Mucosa of descending colon (tissue), 3 donors: ENCODE measurements around the gene PPFIBP2. TPM values are rescaled to one million over a fixed set of nuclear protein-coding genes. Genes with fewer than 3 reads are reported as not detected.
A peak's percentile ranks its signal among the peaks of the same experiment; 100 is the strongest.

Experiments used
- ATAC-seq: fragments of 200-7000 bp; cut with Tn5 transposase; one replicate; pipeline ENCODE4 v1.9.1; 2020; ENCODE audit warnings: mild to moderate bottlenecking, moderate library complexity
- DNase-seq, 3 donors: peaks; one replicate each; pipeline ENCODE4 v3.0.0-alpha.2; 2020
- H3K36me3 ChIP-seq: fragments of 200-600 bp; one replicate; pipeline ENCODE4 v1.8.0; 2021; ENCODE audit warnings: low read depth, mild to moderate bottlenecking
- H3K4me1 ChIP-seq: fragments of 200-600 bp; one replicate; pipeline ENCODE4 v1.8.0; 2021; ENCODE audit warnings: low read depth, mild to moderate bottlenecking
- H3K4me3 ChIP-seq: fragments of 200-600 bp; one replicate; pipeline ENCODE4 v1.8.0; 2021; ENCODE audit warnings: mild to moderate bottlenecking
- H3K9me3 ChIP-seq: fragments of 200-600 bp; one replicate; pipeline ENCODE4 v1.8.0; 2021; ENCODE audit warnings: mild to moderate bottlenecking
- intact Hi-C, 2 donors: fragments of 100-400 bp; cut with DNase I in 1 of 2; cut with micrococcal nuclease in 1 of 2; formaldehyde crosslinking; loops; one replicate each; pipeline versions ENCODE4 v1.11.0 to v1.11.1; 2022; cut with DNase I, micrococcal nuclease
- total RNA-seq, 3 donors: library from RNA; stranded (reverse); fragmentation: NEBNext Ultra II Directional in 2 of 3; extraction: Animal tissue kit (Norgen Biotek cat#: 25700) in 2 of 3; gene quantifications; one replicate each; pipeline versions ENCODE4 v1.2.1 to v1.2.4, GENCODE V29; 2021 to 2023
- TF ChIP-seq, protein P1 (sequence below): fragments of 200-600 bp; IDR thresholded peaks from one replicate; pipeline ENCODE4 v1.8.0; 2022; ENCODE audit warnings: antibody characterized with exemption, mild to moderate bottlenecking
- donor health status: DM: no; HTN: no; CAD: no; lungs with moderate emphysema.
- donor health status: DM: no; HTN: no; CAD: no.
- donor health status: DM: no; HTN: yes; CAD: no.

PPFIBP2 gene
- total RNA-seq, 3 donors from 2014 or later: 40.1 to 83.5 (median 69.2) TPM

DNA sequence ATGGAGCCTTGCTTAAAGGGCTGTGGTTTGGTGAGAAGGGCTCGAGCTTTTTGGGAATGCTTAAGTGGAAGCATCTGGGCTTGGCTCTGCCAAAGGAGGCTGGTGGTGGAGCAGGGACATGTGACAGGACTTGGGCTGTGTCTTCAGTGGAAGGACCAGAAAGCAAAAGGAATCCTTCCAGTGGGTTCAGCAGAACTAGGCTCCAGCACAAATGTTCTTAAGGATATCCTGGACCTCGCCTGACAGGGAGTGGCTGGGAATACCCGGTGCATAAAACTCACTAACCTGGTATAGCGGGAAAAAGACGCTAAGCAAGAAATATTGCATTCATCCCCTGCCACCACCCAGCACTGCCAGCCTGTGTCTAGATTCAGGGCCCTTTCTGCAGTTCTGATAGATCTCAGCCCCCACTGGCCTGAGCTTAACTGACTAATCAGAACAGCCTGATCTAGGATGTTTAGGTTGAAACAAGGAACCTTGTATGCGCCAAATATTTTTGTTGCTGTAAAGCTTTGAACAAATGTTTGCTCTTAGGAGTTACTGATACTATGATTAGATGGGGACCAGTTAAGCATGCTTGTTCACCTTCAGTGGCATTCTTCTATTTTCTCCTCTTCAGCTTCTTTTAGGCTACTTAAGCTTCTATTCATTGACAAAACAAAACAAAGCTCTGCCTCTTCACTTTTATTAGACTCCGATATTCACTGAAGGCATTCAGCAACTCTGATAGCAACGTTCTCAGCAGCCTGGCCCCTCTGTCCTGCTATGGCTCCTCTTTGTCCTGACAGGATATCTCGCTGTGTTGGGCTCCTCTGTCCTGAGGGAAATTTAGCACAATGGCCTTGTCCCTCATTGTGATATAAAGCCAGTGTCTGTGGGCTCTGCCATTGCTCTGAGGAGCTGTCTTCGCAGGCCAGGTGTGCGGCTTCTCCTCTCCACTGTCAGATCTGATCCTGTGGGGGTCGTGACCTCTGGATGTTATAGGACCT, 25.0 kb downstream of the PPFIBP2 start:
- intact Hi-C loops: no loop called here
- ATAC-seq (peak; percentile 35), DNase-seq (no peak)
- H3K4me3 ChIP-seq: no peak overlapping the region
- no peaks in the 10 kb centered on the region for H3K4me1 ChIP-seq
- no peaks in the 10 kb centered on the region for H3K36me3 ChIP-seq
- TF ChIP-seq, protein P1, sequence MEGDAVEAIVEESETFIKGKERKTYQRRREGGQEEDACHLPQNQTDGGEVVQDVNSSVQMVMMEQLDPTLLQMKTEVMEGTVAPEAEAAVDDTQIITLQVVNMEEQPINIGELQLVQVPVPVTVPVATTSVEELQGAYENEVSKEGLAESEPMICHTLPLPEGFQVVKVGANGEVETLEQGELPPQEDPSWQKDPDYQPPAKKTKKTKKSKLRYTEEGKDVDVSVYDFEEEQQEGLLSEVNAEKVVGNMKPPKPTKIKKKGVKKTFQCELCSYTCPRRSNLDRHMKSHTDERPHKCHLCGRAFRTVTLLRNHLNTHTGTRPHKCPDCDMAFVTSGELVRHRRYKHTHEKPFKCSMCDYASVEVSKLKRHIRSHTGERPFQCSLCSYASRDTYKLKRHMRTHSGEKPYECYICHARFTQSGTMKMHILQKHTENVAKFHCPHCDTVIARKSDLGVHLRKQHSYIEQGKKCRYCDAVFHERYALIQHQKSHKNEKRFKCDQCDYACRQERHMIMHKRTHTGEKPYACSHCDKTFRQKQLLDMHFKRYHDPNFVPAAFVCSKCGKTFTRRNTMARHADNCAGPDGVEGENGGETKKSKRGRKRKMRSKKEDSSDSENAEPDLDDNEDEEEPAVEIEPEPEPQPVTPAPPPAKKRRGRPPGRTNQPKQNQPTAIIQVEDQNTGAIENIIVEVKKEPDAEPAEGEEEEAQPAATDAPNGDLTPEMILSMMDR: no peak
- H3K9me3 ChIP-seq: no peaks in the 10 kb centered on the region

DNA sequence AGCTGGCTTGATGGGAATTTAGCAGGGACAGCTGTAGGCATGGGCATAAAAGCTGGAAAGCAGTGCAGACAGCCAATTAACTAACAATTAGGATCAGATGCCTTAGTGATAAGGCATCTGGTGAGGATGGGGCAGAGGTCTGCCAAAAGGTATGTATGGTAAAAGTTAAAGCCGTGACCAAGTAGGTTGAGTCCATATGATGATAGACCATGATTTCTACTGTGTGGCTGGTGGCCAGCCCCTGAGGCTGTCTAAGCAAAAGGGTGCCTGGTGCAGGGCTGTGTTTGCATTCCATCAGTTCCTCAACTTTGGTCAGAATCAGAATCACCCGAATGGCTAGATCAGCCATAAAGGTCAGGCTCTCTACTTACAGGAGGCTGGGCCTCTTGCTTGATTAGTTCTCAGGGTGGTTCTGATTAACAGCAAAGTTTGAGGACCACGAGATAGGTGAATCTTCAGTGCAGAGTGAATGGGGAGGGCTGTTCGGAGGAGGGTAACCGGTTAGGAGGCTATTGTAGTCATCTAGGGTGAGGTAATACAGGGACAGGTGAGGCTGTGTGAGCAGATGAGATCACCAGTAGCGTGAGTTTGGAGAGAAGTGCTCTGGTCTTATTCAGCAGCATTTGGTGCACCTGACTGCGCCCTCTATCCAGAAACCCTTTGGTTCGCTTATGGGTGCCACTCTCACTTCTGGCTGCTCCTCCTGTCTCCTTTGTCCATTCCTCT, 27.2 kb downstream of the PPFIBP2 start:
- Histone ChIP-seq H3K36me3 (no peaks in the 10 kb centered on the region), H3K4me1 (no peaks in the 10 kb centered on the region), H3K9me3 (no peaks in the 10 kb centered on the region), H3K4me3 (no peak overlapping the region)
- TF ChIP-seq, protein P1: no peak
- intact Hi-C loops: no loop called here
- ATAC-seq (no peak), DNase-seq (no peak)

DNA sequence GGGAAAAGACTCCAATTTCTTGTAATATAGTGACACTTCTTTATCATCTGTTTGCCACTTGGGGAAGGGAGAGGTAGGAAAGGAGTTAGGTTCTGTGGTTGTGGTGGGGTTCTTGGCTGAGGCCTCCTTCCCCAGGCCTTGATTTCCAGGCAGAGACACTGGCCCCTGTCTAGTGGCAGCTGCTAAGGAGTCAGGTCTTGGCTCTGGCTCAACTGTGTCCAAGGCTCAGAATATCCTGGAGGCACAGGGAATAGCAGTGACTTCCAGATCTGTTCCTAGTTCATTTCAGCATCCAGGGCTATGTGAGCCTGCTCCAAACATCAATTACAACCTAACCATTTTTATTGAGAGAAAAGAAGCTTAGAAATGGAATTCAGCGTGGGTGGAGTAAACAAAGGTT, 29.5 kb downstream of the PPFIBP2 start:
- Histone ChIP-seq H3K36me3 (no peaks in the 10 kb centered on the region), H3K4me1 (no peaks in the 10 kb centered on the region), H3K4me3 (no peak overlapping the region), H3K9me3 (no peaks in the 10 kb centered on the region)
- intact Hi-C loops: no loop called here
- TF ChIP-seq, protein P1: no peak
- ATAC-seq: no peak
- no peak for DNase-seq

DNA sequence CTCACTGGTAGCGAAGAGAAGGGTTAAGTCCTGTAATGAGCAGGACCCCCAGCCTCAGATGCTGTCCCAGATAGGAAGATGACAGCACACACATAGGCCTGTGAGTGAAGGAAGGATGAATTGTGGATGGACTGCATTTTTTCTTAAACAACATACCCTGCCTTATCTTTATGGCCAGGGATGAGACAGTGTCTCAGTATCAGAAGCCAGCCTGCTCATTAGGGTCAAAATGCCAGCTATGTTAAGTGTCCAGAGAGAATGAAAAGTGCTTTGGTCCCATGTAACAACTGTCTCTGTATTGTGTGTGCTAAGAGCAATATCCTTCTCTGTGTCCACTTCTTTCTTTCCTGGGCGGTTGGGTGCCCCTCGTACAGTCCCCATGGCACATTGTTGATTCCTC, 30.2 kb downstream of the PPFIBP2 start:
- no peak for ATAC-seq
- H3K9me3 ChIP-seq: no peaks in the 10 kb centered on the region
- no peaks in the 10 kb centered on the region for H3K36me3 ChIP-seq
- no peak for DNase-seq
- H3K4me3 ChIP-seq: no peak overlapping the region
- intact Hi-C loops: no loop called here
- TF ChIP-seq, protein P1: no peak
- H3K4me1 ChIP-seq: no peaks in the 10 kb centered on the region

DNA sequence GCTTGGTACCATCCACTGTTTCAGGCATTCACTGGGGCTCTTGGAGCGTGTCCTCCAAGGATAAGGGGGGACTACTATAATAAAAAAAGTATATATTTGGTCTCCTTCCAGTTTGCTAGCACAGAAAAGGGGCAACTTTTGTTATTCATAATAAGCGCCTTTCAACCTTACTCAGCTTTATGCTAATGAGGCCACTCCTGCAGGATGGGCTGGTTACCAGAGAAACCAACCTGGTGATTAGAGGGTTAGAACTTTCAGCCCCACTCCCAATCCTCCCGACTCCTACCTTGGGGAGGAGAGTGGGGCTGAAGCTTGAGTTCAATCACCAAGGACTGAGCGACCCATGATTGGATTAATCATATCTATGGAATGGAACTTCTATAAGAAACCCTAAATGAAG, 31.8 kb downstream of the PPFIBP2 start:
- Histone ChIP-seq H3K4me1 (no peaks in the 10 kb centered on the region), H3K4me3 (no peak overlapping the region), H3K36me3 (no peaks in the 10 kb centered on the region), H3K9me3 (no peaks in the 10 kb centered on the region)
- TF ChIP-seq, protein P1: no peak
- ATAC-seq (no peak), DNase-seq (no peak)
- intact Hi-C loops: no loop called here
